GM23248 (cell line): ENCODE data around the gene DNM1.

Experiments used
- EZH2 ChIP-seq: fragments of 200-600 bp; sonication (generic); IDR thresholded peaks from 2 replicates; pipeline ENCODE4 v1.6.1; 2018; ENCODE audit warnings: antibody characterized with exemption, mild to moderate bottlenecking; ENCODE audit not compliant: insufficient read depth, poor library complexity, severe bottlenecking
- EZH2phosphoT487 ChIP-seq: fragments of 200-600 bp; sonication (generic); IDR thresholded peaks from 2 replicates; pipeline ENCODE4 v1.6.1; 2018; ENCODE audit warnings: antibody characterized with exemption, moderate library complexity, mild to moderate bottlenecking, low read depth; ENCODE audit not compliant: insufficient read depth

DNA sequence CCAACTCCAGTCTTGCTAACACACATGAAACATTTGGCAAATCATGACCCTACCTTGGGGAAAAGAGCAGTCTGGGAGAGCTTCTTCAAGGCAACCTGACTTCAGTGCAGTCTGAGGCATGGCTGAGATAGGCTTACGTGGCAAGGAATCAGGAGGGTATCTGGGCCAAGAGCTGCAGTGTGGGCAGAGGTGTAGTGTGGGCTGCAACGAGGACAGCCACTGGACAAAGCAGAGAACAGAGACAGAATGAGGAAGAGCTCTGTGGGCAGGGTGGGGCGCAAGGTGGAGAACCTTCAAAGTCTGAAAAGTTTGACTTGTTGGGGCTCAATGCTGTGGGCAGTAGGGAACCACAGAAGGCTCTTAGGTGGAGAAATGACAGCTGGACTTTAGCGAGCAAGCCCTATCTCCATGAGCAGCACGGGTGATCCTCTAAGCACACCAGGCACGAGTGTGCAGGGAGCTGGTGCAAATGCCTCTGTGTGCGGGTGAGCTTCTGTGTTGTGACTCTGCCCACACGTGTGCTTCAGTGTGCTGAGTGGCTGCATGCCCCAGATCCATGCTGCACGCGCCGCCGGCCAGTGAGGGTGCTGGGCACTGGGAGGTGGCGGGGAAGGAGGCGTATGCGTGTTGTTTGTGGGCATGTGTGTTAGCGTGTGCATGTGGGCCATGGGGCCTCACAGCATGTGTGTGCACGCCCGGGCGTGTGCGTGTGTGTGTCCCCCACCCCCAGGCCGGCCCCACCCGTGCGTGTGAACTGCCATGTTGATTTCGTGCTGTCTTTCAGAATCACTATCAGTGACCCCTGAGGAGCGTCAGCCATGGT lies 49.3 kb downstream of the DNM1 start:
- TF ChIP-seq EZH2 (no peak), EZH2phosphoT487 (no peak)
